ENCODE measurements around the gene FKBP14. TPM values are rescaled to one million over a fixed set of nuclear protein-coding genes. Genes with fewer than 3 reads are reported as not detected.

The FKBP14 gene
- total RNA-seq: 31.7 and 32.9 TPM in 2 replicates

GRCh38 chr7:30026229-30027064 is at the start of gene FKBP14:
TSS of gene FKBP14 (minus strand) at chr7:30026702. CDS start at chr7:30026508, 194 bp downstream.

GRCh38 chr7:30028216-30028748 is 1.8 kb upstream of the FKBP14 start, which contains the start of gene PLEKHA8:
TSS of gene PLEKHA8 (plus strand) at chr7:30028412. CDS start at chr7:30028763, 351 bp downstream.

GRCh38 chr7:29989257-29989995 is 37.1 kb downstream of the FKBP14 start, which contains the start of gene SCRN1:
TSS of gene SCRN1 (minus strand) at chr7:29989801. CDS start at chr7:29969067, 20,734 bp downstream.

Other genes with a start within 250 kb of the FKBP14 start
- gene WIPF3, start 220.2 kb downstream of the FKBP14 start, total RNA-seq: 0.06 TPM in 1 of 2 replicates, not detected in the other
- 70.4 and 113 TPM in 2 replicates for gene SCRN1, start 36.9 kb downstream of the FKBP14 start, total RNA-seq
- 7.3 and 8.9 TPM in 2 replicates for gene PLEKHA8, start 1.7 kb upstream of the FKBP14 start, total RNA-seq
- 16.1 and 17.3 TPM in 2 replicates for gene MTURN, start 108.3 kb upstream of the FKBP14 start, total RNA-seq

All from aortic smooth muscle cell (primary cell).